PC-3 (cell line): ENCODE data around the gene CNPY2. TPM values are rescaled to one million over a fixed set of nuclear protein-coding genes. Genes with fewer than 3 reads are reported as not detected.
A peak's percentile ranks its signal among the peaks of the same experiment; 100 is the strongest.

ENCODE experiments used
- ATAC-seq: fragments of 200-7000 bp; cut with Tn5 transposase; 2 replicates; pipeline ENCODE4 v1.9.1; 2020; ENCODE audit warnings: mild to moderate bottlenecking, moderate library complexity
- BruUV-seq: library from RNA; stranded (reverse); fragments of 400-500 nt; replicated peaks from 2 replicates; lab custom pipeline; 2021; lab: Mats Ljungman, UMichigan
- CTCF ChIA-PET: fragments of 300-600 bp; sonication (Branson Sonifier 250); formaldehyde crosslinking; loops from one replicate; lab custom pipeline; 2022; ENCODE audit warnings: antibody characterized with exemption; lab: Charles Lee
- POLR2A ChIA-PET: fragments of 300-600 bp; sonication (Branson Sonifier 250); formaldehyde crosslinking; loops from one replicate; lab custom pipeline; 2022; ENCODE audit warnings: antibody characterized with exemption; ENCODE audit not compliant: unreplicated experiment; lab: Charles Lee
- DNase-seq: peaks from one replicate; pipeline ENCODE4 v3.0.0-alpha.2; 2015
- H2AFZ ChIP-seq: fragments of 300-600 bp; sonication (generic); 2 replicates; pipeline ENCODE4 v1.6.0; 2016; ENCODE audit warnings: antibody characterized with exemption, low read length
- H3F3A ChIP-seq: fragments of 300-600 bp; sonication (generic); one replicate; pipeline ENCODE4 v1.6.0; 2017; ENCODE audit warnings: antibody characterized with exemption, low read length, control low read depth, mild to moderate bottlenecking; ENCODE audit not compliant: unreplicated experiment
- H3K27ac ChIP-seq: fragments of 300-600 bp; sonication (generic); 2 replicates; pipeline ENCODE4 v1.5.1; 2016; ENCODE audit warnings: mild to moderate bottlenecking, low read length
- H3K27me3 ChIP-seq: fragments of 300-600 bp; sonication (generic); 2 replicates; pipeline ENCODE4 v1.6.1; 2016; ENCODE audit warnings: low read length, mixed read lengths
- H3K36me3 ChIP-seq: fragments of 300-600 bp; sonication (generic); 2 replicates; pipeline ENCODE4 v1.6.1; 2016; ENCODE audit warnings: low read depth, mixed run types, low read length, mixed read lengths
- H3K4me1 ChIP-seq: fragments of 300-600 bp; sonication (generic); 2 replicates; pipeline ENCODE4 v1.5.1; 2016; ENCODE audit warnings: low read length; ENCODE audit not compliant: insufficient read depth
- H3K4me2 ChIP-seq: fragments of 300-600 bp; sonication (generic); 2 replicates; pipeline ENCODE4 v1.6.0; 2016; ENCODE audit warnings: low read length
- H3K4me3 ChIP-seq: fragments of 300-600 bp; sonication (generic); 2 replicates; pipeline ENCODE4 v1.5.1; 2016; ENCODE audit warnings: mild to moderate bottlenecking, low read length, mixed read lengths
- H3K79me2 ChIP-seq: fragments of 300-600 bp; sonication (generic); 2 replicates; pipeline ENCODE4 v1.6.1; 2017; ENCODE audit warnings: low read length, mixed read lengths
- H3K9ac ChIP-seq: fragments of 300-600 bp; sonication (generic); 2 replicates; pipeline ENCODE4 v1.6.0; 2016; ENCODE audit warnings: mild to moderate bottlenecking, low read length
- H3K9me2 ChIP-seq: fragments of 300-600 bp; sonication (generic); replicated peaks from 2 replicates; pipeline ENCODE4 v1.6.1; 2016; ENCODE audit warnings: mixed run types, low read length, mixed read lengths
- H3K9me3 ChIP-seq: fragments of 300-600 bp; sonication (generic); 2 replicates; pipeline ENCODE4 v1.6.1; 2016; ENCODE audit warnings: low read length, mixed read lengths
- H4K20me1 ChIP-seq: fragments of 300-600 bp; sonication (generic); 2 replicates; pipeline ENCODE4 v1.6.1; 2016; ENCODE audit warnings: low read length, mixed read lengths
- EZH2 ChIP-seq: fragments of 300-600 bp; sonication (generic); IDR thresholded peaks from one replicate; pipeline ENCODE4 v1.6.1; 2017; ENCODE audit warnings: antibody characterized with exemption, mild to moderate bottlenecking, low read length; ENCODE audit not compliant: unreplicated experiment
- EZH2phosphoT487 ChIP-seq: fragments of 300-600 bp; sonication (generic); IDR thresholded peaks from 2 replicates; pipeline ENCODE4 v1.6.1; 2018; ENCODE audit warnings: mild to moderate bottlenecking, antibody characterized with exemption, low read length, borderline replicate concordance
- intact Hi-C: fragments of 100-400 bp; cut with micrococcal nuclease; formaldehyde crosslinking; loops from 2 replicates; pipeline ENCODE4 v1.9.0; 2023
- total RNA-seq: library from RNA; depleted of rRNA; stranded (reverse); fragments of >200 nt; gene quantifications from 2 replicates; pipeline ENCODE4 v1.2.3, GENCODE V29; 2014
- TF ChIP-seq, protein P1 (sequence below): fragments of 300-600 bp; sonication (generic); conservative IDR thresholded peaks from 2 replicates; pipeline ENCODE4 v1.5.1; 2017; ENCODE audit warnings: antibody characterized with exemption, low read depth, mild to moderate bottlenecking, low read length

Gene CNPY2
- total RNA-seq, 1 experiment from 2014 or later, result 109 TPM

DNA sequence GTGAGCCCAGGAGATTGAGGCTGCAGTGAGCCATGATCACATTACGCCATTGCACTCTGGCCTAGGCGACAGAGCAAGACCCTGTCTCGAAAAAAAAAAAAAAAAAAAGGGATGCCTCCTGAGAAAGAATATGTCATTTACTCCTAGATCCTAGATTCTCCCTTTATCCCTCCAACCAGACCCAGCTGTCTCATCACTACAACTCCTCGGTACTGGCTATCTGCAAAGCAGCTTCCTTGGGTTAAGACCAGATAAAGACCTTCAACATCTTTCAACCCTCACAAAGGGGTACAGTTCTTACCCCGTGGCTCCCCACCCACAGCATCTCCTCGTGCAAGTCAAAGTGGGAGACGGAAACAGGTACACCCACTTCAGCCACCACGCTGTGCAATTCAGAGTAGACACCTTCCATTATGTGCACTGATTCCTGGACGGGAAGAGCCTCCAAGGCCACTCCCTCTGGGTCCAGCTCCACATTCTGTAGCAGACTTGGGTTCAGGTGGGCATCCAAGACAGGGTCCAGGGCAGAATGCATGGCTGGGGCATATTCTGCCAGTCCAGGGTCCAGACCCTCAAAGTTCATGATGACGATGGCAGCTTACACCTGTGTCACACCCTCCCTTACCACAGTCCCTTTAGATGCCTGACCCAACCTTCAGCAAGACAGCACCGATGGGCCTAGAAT, 16.9 kb upstream of the CNPY2 start:
- Histone ChIP-seq H3K79me2 (no peaks in the 10 kb centered on the region), H3K4me3 (peak overlapping the region; percentile 72; the same call in 1 of the 2 replicates), H3K9me3 (no peaks in the 10 kb centered on the region), H3K4me1 (peaks cover 20% of the 10 kb centered on the region), H3K27me3 (no peaks in the 10 kb centered on the region), H3K36me3 (no peaks in the 10 kb centered on the region), H3K4me2 (peak overlapping the region; percentile 93), H3K9ac (peak overlapping the region; percentile 91; the same call in 1 of the 2 replicates), H3K9me2 (no peaks in the 10 kb centered on the region), H4K20me1 (no peaks in the 10 kb centered on the region), H3K27ac (no peak overlapping the region; the same call in 1 of the 2 replicates), H2AFZ (no peak overlapping the region), H3F3A (no peaks in the 10 kb centered on the region)
- no TSS peak for BruUV-seq
- intact Hi-C loops, result no loop called here
- DNase-seq, result no peak
- ATAC-seq, result no peak
- POLR2A ChIA-PET, result interaction anchor here (0.6 to 0.9 kb wide), 2 partner anchors 17 to 41 kb away, joined by 4 to 6 read pairs; partner anchors contain the start of gene CNPY2
- CTCF ChIA-PET, result no interaction called here
- TF ChIP-seq EZH2 (no peak), EZH2phosphoT487 (no peak)
- TF ChIP-seq, protein P1, sequence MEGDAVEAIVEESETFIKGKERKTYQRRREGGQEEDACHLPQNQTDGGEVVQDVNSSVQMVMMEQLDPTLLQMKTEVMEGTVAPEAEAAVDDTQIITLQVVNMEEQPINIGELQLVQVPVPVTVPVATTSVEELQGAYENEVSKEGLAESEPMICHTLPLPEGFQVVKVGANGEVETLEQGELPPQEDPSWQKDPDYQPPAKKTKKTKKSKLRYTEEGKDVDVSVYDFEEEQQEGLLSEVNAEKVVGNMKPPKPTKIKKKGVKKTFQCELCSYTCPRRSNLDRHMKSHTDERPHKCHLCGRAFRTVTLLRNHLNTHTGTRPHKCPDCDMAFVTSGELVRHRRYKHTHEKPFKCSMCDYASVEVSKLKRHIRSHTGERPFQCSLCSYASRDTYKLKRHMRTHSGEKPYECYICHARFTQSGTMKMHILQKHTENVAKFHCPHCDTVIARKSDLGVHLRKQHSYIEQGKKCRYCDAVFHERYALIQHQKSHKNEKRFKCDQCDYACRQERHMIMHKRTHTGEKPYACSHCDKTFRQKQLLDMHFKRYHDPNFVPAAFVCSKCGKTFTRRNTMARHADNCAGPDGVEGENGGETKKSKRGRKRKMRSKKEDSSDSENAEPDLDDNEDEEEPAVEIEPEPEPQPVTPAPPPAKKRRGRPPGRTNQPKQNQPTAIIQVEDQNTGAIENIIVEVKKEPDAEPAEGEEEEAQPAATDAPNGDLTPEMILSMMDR, result no peak

DNA sequence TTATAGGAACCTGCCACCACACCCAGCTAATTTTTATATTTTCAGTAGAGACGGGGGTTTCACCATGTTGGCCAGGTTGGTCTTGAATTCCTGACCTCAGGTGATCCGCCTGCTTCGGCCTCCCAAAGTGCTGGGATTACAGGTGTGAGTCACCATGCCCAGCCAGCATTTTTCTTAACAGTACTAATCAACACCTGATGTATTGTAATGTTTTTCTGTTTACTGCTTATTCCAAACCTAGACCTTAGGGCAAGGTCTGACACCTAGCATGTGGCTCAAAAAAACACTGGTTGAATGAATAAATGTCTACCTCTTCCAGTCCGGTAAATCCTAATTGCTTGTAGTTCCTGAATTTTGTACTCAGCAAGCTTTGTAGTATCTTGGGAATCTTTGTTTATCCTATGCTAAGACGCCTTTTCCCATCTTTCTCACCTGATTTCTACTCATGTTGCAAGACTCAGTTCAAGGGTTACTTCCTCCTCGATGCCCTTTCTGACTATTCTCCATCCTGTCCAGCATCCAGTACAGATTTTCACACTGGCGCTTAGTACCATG, 15.2 kb upstream of the CNPY2 start:
- intact Hi-C loops, result no loop called here
- CTCF ChIA-PET, result no interaction called here
- no peak overlapping the region for H3K4me3 ChIP-seq

More for the DNA sequence above, 15.2 kb upstream of the CNPY2 start:
- POLR2A ChIA-PET, result no interaction called here
- DNase-seq (no peak), ATAC-seq (no peak)
- Histone ChIP-seq H3K4me1 (peaks cover 28% of the 10 kb centered on the region), H3K36me3 (no peaks in the 10 kb centered on the region), H3K27me3 (no peaks in the 10 kb centered on the region), H4K20me1 (no peaks in the 10 kb centered on the region), H3K79me2 (no peaks in the 10 kb centered on the region), H3K9ac (no peak overlapping the region), H2AFZ (no peak overlapping the region), H3K4me2 (no peak overlapping the region), H3K27ac (no peak overlapping the region), H3K9me3 (no peaks in the 10 kb centered on the region), H3K9me2 (no peaks in the 10 kb centered on the region), H3F3A (no peaks in the 10 kb centered on the region)
- TF ChIP-seq EZH2, result no peak
- TF ChIP-seq, protein P1, result no peak
- TF ChIP-seq EZH2phosphoT487, result no peak
- no TSS peak for BruUV-seq
